GM12878 (cell line): ENCODE results near the gene COL9A2.

Experiments used
- BHLHE40 ChIP-seq, 2 experiments: fragments of 450-650 bp in 1 of 2; IDR thresholded peaks; 2 replicates each; pipeline ENCODE4 v1.6.1; 2011 to 2017; ENCODE audit warnings: low read depth in 2 of 2, borderline replicate concordance in 1 of 2, improper control_type of control experiment in 1 of 2, low read length in 1 of 2, mild to moderate bottlenecking in 1 of 2
- CTCF ChIP-seq, 3 experiments: IDR thresholded peaks in 2 of 3; conservative IDR thresholded peaks in 1 of 3; 2 replicates each; pipeline ENCODE4 v1.5.1; 2011; ENCODE audit warnings: low read depth in 3 of 3, low read length in 3 of 3, mild to moderate bottlenecking in 3 of 3, control low read depth in 2 of 3, moderate library complexity in 2 of 3, inconsistent platforms in 1 of 3, mixed read lengths in 1 of 3; ENCODE audit not compliant: control insufficient read depth in 2 of 3, insufficient read depth in 1 of 3; ENCODE audit errors: extremely low read depth in 1 of 3
- EZH2 ChIP-seq: IDR thresholded peaks from 2 replicates; pipeline ENCODE4 v1.6.1; 2012; ENCODE audit warnings: low read depth, mild to moderate bottlenecking, control low read depth, inconsistent platforms, low read length, borderline replicate concordance; ENCODE audit not compliant: control insufficient read depth
- NFYB ChIP-seq: IDR thresholded peaks from 2 replicates; pipeline ENCODE4 v1.6.1; 2011; ENCODE audit warnings: low read depth, mild to moderate bottlenecking, low read length, improper control_type of control experiment, moderate library complexity; ENCODE audit not compliant: insufficient read depth
- POLR2A ChIP-seq: IDR thresholded peaks from 2 replicates; pipeline ENCODE4 v1.6.1; 2011; ENCODE audit warnings: low read depth, mild to moderate bottlenecking, low read length
- POLR2AphosphoS2 ChIP-seq: IDR thresholded peaks from 2 replicates; pipeline ENCODE4 v1.6.1; 2011; ENCODE audit warnings: low read depth, mild to moderate bottlenecking, low read length, improper control_type of control experiment, moderate library complexity
- SMAD1 ChIP-seq: fragments of 450-650 bp; IDR thresholded peaks from 2 replicates; pipeline ENCODE4 v1.6.1; 2018; ENCODE audit warnings: mild to moderate bottlenecking, low read depth; ENCODE audit not compliant: partially characterized antibody
- SUZ12 ChIP-seq: fragments of 200-600 bp; sonication (generic); IDR thresholded peaks from one replicate; pipeline ENCODE4 v1.6.1; 2018; ENCODE audit warnings: antibody characterized with exemption, mild to moderate bottlenecking; ENCODE audit not compliant: unreplicated experiment

GRCh38 chr1:40310129-40310461, 7.0 kb downstream of the COL9A2 start:
- TF ChIP-seq CTCF (IDR thresholded peaks at IDR 0.05 in 2 of 3, conservative IDR thresholded peaks at IDR 0.05 in 1 of 3; ENCODE audit: control insufficient read depth in 2 of 3, extremely low read depth in 1 of 3, insufficient read depth in 1 of 3, low read depth in 3 of 3, low read length in 3 of 3) (no peak), POLR2AphosphoS2 (no peak), SMAD1 (no peak), NFYB (no peak), BHLHE40 (IDR thresholded peaks at IDR 0.05; ENCODE audit: borderline replicate concordance in 1 of 2, low read depth in 2 of 2, low read length in 1 of 2) (no peak), SUZ12 (no peak), POLR2A (no peak), EZH2 (no peak)
